Tibial artery (tissue), 4 donors: ENCODE results near the gene SERPINA3.

Experiments used
- DNase-seq, 2 donors: peaks; one replicate each; pipeline ENCODE4 v3.0.0-alpha.2; 2019
- H3K27ac ChIP-seq, 2 donors: fragments of 200-600 bp; sonication (generic) in 1 of 2; 1 replicate in 1 of 2; 2 replicates in 1 of 2; pipeline ENCODE4 v1.5.1; 2018 to 2019; ENCODE audit warnings: mild to moderate bottlenecking in 1 of 2
- H3K27me3 ChIP-seq, 2 donors: fragments of 200-600 bp; sonication (generic) in 1 of 2; one replicate each; pipeline versions ENCODE4 v1.5.1 to v1.6.0; 2016 to 2019
- H3K36me3 ChIP-seq, 3 donors: fragments of 200-600 bp; sonication (generic) in 2 of 3; one replicate each; pipeline ENCODE4 v1.5.1; 2016 to 2019; ENCODE audit warnings: mild to moderate bottlenecking in 2 of 3
- H3K4me1 ChIP-seq, 4 donors: fragments of 200-600 bp; sonication (generic) in 2 of 4; 1 replicate in 3 of 4; 2 replicates in 1 of 4; pipeline ENCODE4 v1.5.1; 2016 to 2019
- H3K4me3 ChIP-seq, 2 donors: fragments of 200-600 bp; sonication (generic) in 1 of 2; 1 replicate in 1 of 2; 2 replicates in 1 of 2; pipeline ENCODE4 v1.5.1; 2018 to 2019; ENCODE audit warnings: mild to moderate bottlenecking in 2 of 2
- H3K9me3 ChIP-seq, 3 donors: fragments of 200-600 bp; sonication (generic) in 1 of 3; one replicate each; pipeline ENCODE4 v1.5.1; 2016 to 2019
- intact Hi-C: fragments of 100-400 bp; cut with DNase I; formaldehyde crosslinking; loops from one replicate; pipeline ENCODE4 v1.15.0; 2023; ENCODE audit warnings: low total_unique reads
- TF ChIP-seq, protein P1 (sequence below), 2 experiments: fragments of 200-600 bp in 1 of 2; fragments of 450-650 bp in 1 of 2; IDR thresholded peaks; one replicate each; pipeline ENCODE4 v1.5.1; 2017 to 2019; ENCODE audit warnings: antibody characterized with exemption in 2 of 2, mild to moderate bottlenecking in 1 of 2, moderate library complexity in 1 of 2

SERPINA3 gene

GRCh38 chr14:94614802-94615201 is 2.6 kb downstream of the SERPINA3 start:
- H3K36me3 ChIP-seq, result peaks cover 0 to 33% (median 28%) of the 10 kb centered on the region in 3 donors
- no peak overlapping the region for H3K4me3 ChIP-seq
- H3K27ac ChIP-seq, result no peak overlapping the region
- TF ChIP-seq, protein P1, sequence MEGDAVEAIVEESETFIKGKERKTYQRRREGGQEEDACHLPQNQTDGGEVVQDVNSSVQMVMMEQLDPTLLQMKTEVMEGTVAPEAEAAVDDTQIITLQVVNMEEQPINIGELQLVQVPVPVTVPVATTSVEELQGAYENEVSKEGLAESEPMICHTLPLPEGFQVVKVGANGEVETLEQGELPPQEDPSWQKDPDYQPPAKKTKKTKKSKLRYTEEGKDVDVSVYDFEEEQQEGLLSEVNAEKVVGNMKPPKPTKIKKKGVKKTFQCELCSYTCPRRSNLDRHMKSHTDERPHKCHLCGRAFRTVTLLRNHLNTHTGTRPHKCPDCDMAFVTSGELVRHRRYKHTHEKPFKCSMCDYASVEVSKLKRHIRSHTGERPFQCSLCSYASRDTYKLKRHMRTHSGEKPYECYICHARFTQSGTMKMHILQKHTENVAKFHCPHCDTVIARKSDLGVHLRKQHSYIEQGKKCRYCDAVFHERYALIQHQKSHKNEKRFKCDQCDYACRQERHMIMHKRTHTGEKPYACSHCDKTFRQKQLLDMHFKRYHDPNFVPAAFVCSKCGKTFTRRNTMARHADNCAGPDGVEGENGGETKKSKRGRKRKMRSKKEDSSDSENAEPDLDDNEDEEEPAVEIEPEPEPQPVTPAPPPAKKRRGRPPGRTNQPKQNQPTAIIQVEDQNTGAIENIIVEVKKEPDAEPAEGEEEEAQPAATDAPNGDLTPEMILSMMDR (IDR thresholded peaks at IDR 0.05), result no peak
- peak in 1 of 2 donors; percentile 7 for DNase-seq
- H3K9me3 ChIP-seq, result peaks cover 0 to 26% (median 24%) of the 10 kb centered on the region in 3 donors
- intact Hi-C loops, result no loop called here
- H3K27me3 ChIP-seq, result no peaks in the 10 kb centered on the region
- peaks cover 0 to 4% (median 0%) of the 10 kb centered on the region in 4 donors for H3K4me1 ChIP-seq

GRCh38 chr14:94615254-94615653 is 3.1 kb downstream of the SERPINA3 start:
- TF ChIP-seq, protein P1 (IDR thresholded peaks at IDR 0.05), result no peak
- no peak overlapping the region for H3K4me3 ChIP-seq
- DNase-seq, result peak in 1 of 2 donors; percentile 18
- H3K27ac ChIP-seq, result no peak overlapping the region
- peaks cover 0 to 35% (median 28%) of the 10 kb centered on the region in 3 donors for H3K36me3 ChIP-seq
- H3K9me3 ChIP-seq, result peaks cover 0 to 26% (median 24%) of the 10 kb centered on the region in 3 donors
- H3K27me3 ChIP-seq, result no peaks in the 10 kb centered on the region
- intact Hi-C loops, result no loop called here
- H3K4me1 ChIP-seq, result peaks cover 0 to 4% (median 0%) of the 10 kb centered on the region in 4 donors

- intact Hi-C loops, result no loop called here
- H3K4me3 ChIP-seq, result no peak overlapping the region
Observed at GRCh38 chr14:94615823-94616570, 3.8 kb downstream of the SERPINA3 start.

GRCh38 chr14:94617366-94617941 is 5.3 kb downstream of the SERPINA3 start:
- TF ChIP-seq, protein P1 (IDR thresholded peaks at IDR 0.05), result no peak
- Histone ChIP-seq H3K36me3 (peaks cover 0 to 48% (median 28%) of the 10 kb centered on the region in 3 donors), H3K27ac (no peak overlapping the region), H3K27me3 (peaks cover 0 to 3% of the 10 kb centered on the region in 2 donors), H3K9me3 (peaks cover 0 to 26% (median 24%) of the 10 kb centered on the region in 3 donors), H3K4me3 (no peak overlapping the region), H3K4me1 (peaks cover 0 to 4% (median 0%) of the 10 kb centered on the region in 4 donors)
- intact Hi-C loops, result no loop called here
- peak in 1 of 2 donors; percentile 5 for DNase-seq

More at GRCh38 chr14:94615823-94616570, 3.8 kb downstream of the SERPINA3 start:
- H3K27ac ChIP-seq, result no peak overlapping the region
- TF ChIP-seq, protein P1 (IDR thresholded peaks at IDR 0.05), result no peak
- peaks cover 0 to 41% (median 28%) of the 10 kb centered on the region in 3 donors for H3K36me3 ChIP-seq
- H3K27me3 ChIP-seq, result no peaks in the 10 kb centered on the region
- H3K9me3 ChIP-seq, result peaks cover 0 to 26% (median 24%) of the 10 kb centered on the region in 3 donors
- peak in 1 of 2 donors; percentile 14 for DNase-seq
- H3K4me1 ChIP-seq, result peaks cover 0 to 4% (median 0%) of the 10 kb centered on the region in 4 donors

GRCh38 chr14:94617988-94618822 is 6.0 kb downstream of the SERPINA3 start:
- H3K4me1 ChIP-seq, result peaks cover 0 to 4% (median 0%) of the 10 kb centered on the region in 4 donors
- H3K27ac ChIP-seq, result no peak overlapping the region
- TF ChIP-seq, protein P1 (IDR thresholded peaks at IDR 0.05), result no peak
- H3K27me3 ChIP-seq, result peaks cover 0 to 3% of the 10 kb centered on the region in 2 donors
- DNase-seq, result no peak
- intact Hi-C loops, result no loop called here
- peaks cover 0 to 26% (median 24%) of the 10 kb centered on the region in 3 donors for H3K9me3 ChIP-seq
- H3K4me3 ChIP-seq, result no peak overlapping the region
- peaks cover 0 to 55% (median 28%) of the 10 kb centered on the region in 3 donors for H3K36me3 ChIP-seq
